ENCODE data around the gene EPB41L2.
"Not testable (repeated sequence)": the region's sequence is repeated elsewhere in the genome, so short reads cannot be mapped to it uniquely, and the experiment has no call there.

EPB41L2 gene

DNA sequence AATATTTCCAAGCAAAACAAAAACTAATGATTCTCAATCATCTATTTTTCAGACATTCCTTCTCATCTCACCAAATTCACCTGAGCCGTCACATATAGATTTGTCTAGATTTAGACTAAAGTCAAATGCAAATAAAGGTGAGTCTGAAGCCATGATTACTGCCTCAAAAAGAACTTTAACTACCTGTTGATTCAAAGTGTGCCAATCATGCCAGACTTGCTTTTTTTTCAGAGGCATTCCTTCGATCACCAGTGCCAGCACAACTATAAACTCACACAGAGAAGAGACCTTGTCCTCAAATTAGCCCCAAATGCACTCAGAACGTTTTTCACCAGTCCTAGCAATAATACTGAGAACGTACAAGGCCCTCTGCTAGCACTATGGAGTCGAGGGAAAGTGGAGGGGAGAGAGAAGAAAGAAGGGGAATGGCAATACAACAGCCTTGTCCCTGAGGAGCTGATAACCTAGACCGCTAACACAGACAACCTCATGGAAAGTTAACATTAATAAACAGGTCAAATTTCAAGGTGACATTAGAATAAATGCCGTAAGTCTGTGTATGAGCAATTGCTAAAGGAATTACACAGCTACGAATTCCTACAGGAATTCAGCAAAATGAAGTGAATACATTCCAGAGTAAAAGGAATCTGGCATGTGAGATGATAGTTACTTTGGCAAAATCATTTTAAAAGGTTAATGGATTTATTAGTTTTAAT lies 60.9 kb downstream of the EPB41L2 start:
- DNase-seq: no peak

DNA sequence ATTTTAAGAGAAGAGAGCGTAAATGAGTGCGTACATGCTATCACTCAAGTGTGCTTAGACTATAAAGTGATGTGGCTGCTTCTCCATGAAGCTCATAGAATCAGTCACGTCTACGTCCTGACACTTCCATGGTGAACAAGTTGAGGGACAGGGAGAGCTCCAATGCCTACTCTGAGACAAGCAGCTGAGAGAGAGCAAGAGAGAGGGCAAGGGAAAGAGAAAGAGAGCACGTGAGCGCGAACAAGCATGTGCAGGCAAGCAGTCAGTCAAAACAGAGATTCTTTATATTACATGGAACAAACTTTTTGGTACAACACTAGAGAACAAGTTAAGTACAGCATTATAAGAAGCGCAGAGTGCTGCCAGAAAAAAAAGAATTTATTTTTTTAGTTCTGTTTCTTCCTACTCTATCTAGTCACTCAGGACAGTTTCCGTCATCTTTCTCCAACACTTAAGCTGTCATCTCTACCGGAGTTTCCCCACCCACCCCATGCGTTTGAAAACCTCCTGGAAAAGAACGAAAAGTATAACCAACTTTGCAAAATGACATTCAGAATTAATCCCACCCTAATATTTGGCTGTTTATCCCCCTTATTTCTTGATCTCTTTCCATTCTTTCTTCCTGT lies 61.8 kb downstream of the EPB41L2 start:
- no peak for DNase-seq

DNA sequence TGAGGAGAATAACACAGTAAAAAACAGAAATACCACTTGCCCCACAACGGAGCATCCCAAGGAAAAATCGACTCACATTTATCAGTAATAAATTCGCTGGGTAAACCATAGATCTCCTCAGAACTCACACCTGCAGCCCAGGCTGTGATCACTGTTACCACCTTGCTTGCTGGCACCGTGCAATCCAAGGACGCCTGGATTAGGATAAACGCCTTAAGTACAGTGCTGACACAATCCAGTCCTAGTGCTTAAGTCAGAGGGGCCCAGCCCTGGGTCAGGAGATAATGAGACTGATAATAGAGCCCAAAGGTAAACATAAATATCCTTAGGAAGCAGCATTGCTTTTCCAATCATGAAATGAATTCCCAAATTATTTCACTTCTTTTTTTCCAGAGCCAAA lies 62.5 kb downstream of the EPB41L2 start:
- DNase-seq: no peak

DNA sequence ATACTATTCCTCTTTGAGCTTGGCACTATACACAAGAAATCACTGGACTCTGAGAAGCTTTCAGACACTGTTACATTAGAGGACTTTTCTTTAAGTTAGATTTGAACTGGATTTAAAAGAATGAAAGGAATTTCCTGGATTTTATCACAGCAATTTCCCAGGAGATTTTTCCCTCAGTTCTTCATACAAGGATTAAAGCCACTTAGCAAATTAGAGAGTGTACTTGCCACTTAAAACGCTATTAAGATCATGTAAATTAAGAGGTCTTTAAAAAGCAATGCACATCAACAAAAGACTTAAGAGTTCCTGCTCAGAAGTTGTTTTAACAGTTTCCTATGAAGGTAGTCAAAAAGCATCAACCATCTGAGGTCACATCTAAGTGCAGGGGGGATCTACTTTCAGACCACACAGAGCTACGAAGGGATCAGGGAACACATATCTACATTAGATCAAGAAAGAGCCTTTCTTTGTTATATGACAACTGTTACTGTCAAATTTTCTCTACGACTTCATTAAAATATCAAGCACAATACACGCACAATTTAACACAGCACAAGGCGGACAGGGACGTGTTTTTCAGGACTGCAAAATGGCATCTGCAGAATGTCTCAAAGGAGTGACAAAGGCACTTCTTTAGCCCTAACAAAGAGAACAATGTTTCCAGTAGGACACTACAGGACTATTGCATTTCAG lies 65.8 kb downstream of the EPB41L2 start:
- no peak for DNase-seq

DNA sequence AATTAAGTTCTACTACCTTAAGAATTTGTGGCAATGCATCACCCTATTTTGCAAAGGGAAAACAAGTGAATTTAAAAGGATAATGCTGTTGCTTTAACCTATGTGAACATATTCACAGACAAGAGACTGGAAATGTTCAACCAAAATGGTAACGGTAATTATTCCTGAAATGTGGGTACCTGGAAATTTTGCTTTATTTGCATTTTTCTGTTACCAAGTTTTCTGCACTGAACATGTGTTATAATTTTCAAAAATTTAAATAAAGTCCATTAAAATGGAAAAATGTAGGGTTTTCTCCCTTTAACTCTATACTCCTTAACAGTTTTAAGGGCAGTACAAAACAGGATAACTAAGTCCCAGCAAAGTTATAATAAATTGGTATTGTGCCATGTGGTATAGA lies 66.4 kb downstream of the EPB41L2 start:
- no peak for DNase-seq

DNA sequence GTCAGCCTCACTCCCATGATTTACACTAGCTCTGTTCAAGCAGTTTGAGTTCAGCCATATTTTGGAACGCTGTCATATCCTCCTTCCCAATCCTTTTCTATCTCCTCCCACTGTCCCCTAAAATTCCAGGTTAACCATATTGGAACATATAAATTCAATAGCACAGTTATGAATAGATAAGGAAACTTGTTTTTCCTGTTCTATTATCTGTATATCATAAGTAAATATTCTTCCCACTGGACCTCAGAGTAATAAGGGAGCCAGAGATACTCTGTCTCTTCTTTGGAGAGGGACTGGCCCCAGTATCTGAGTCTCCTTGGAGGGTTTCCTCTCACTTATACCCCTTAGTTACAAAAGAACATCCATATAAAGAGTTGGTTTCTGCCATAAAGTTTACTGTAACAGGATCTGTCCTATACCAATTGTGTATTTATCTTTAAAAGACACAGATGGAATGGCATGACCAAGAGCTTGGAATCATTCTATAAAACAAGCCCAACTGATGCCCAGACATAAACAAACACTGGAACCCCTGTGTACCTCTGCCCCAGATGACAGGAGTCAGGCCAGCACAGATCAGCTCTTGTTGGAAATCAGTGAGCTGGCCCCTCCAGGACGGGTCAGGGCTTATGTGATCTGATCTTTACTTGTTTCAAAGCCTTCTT lies 67.1 kb downstream of the EPB41L2 start:
- DNase-seq: no peak

DNA sequence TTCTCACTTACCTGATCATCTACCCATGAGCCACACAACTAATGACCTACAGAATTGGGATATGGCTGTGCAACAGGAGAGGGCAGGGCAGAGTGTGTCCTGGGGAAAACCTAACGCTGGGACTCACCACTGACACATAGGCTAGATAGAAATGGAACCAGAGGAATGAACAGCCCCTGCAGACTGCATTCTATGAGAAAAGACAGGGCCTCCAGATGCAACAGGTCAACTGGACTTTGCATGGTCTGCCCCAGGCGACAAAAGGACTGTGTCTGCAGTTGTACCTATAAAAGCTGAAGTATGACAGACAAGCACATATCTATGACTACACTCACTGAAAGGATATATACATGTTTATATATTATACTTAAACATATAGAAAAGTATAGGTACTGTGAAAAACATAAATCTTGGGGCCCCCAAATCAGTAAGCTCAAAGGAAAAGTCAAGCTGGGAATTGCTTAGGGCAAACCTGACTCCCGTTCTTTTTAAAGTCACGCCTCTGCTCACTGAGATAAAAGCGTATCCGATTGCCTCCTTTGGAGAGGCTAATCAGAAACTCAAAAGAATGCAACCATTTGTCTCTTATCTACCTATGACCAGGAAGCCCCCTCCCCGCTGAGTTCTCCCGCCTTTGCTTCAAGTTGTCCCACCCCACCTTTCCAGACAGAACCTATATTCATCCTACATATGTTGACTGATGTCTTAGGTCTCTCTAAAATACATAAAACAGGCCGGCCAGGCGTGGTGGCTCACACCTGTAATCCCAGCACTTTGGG lies 68.5 kb downstream of the EPB41L2 start:
- DNase-seq: no peak

DNA sequence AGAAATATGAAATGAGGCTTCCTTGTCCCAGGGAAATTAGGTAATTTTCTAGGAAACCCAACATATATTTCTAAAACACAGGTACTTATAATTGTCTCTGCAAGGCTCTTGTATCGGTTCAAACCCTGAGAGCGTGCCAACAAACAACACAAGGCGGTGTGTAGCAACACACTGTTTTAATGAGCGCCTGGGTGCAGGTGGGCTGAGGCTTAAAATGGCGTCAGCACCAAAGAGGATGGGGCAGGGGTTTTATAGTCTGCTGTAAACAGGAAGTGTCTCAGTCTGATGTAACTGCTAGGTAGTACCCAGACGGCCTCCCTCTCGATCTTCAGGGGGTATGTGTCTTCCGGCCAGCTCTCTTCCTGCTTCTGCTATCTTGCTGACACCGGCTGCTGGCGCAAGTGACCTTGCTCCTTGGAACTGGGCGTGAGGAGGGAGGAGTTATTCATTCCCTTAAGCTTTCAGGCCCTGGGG lies 69.7 kb downstream of the EPB41L2 start:
- DNase-seq: no peak

DNA sequence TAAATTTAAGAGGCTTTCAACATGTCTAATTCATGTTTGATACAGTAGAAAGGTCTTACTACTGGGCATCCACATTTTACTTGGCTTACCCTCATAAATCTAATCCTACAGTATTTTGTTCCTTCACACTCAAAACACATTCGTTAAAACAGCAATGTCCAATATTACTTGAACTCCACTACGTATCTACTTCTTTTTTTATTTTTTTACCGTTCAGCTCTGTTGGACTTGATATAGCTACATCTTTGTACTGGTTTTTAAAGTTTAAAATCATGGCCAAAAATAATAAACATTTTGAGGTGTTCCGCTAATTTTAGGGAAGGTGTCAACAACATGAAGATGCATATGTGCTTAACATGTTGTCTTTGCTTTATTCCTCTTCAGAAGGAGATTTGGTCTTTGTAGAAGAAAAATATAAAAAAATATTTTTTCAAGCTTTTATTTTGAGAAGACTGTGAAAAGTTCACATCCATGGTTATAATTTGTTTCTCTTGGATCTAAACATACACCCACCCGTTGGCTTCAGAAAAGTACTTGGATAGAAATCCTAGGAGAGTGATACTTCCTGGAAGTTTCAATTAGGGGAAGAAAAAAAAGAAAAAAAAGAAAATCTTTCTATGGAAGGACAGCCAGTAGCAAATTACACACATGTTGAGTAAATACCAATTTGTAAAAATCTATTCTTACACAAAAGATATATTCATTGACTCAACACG lies 71.5 kb downstream of the EPB41L2 start:
- DNase-seq: no peak

DNA sequence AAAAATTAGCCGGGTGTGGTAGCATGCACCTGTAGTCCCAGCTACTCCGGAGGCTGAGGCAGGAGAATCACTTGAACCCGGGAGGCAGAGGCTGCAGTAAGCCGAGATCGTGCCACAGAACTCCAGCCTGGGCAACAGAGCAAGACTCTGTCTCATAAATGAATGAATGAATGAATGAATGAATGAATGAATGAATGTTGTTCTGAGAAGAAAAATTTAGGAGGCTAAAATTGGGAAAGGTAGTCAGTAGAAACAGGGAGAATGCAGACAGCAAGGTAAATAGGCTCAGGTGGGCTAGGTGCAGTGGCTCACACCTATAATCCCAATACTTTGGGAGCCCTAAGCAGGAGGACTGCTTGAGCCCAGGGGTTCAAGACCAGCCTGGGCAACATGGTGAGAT lies 75.5 kb downstream of the EPB41L2 start:
- not testable (repeated sequence) for DNase-seq

DNA sequence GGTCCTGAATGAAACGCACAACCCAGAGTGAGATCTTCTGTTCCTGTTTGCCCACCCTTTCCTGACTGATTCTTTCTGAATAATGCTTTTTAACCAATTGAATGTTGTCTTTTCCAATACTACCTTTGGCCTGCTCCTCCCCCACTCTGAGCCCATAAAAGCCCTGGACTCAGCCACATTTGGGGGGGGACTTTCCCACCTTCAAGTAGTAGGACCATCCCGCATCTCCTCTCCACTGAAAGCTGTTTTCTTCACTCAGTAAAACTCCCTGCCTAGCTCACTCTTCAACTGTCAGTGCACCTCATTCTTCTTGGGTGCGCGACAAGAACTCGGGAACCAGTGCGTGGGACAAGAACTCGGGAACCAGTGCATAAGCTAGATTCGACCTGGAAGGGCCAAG lies 77.9 kb downstream of the EPB41L2 start:
- no peak for DNase-seq

DNA sequence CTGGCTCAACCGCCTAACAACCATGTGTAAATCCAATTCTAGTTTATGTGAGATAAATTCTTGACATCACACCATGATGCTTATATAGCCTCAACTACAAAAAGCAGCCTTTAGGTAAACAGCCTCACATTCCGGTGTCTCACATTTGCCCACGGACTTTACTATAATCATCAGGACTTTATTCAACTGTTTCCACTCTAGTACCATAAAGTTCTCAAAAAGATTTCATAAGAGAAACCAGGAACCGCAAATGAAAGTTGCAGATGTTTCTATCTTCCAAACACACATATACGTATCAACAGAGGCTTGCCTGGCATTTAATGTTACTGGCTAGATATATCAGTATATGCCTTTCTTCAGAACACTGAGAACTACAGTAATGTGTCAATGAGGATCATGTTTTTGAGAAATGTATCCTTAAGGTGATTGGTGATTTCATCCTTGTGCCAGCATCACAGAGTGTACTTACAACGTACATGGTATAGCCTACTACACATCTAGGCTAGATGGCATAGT lies 80.0 kb downstream of the EPB41L2 start:
- DNase-seq: no peak

DNA sequence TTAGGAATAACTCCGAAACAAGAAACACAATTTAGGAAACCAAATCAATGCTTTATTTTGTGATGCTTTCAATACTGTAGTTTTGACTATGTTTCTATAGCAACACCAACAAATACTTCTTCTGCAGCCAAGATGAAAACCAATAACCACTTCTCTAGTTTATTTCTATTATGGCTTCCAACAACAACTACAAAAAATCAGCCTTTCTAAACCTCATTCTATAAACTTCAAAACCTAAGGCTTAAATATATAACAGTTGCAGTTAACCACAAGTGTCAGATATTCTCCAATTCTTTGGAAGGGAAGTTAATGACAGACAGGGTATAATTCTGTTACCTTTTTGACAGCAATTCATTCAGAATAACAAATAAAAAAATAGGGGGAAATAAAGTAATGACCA lies 80.9 kb downstream of the EPB41L2 start:
- no peak for DNase-seq

DNA sequence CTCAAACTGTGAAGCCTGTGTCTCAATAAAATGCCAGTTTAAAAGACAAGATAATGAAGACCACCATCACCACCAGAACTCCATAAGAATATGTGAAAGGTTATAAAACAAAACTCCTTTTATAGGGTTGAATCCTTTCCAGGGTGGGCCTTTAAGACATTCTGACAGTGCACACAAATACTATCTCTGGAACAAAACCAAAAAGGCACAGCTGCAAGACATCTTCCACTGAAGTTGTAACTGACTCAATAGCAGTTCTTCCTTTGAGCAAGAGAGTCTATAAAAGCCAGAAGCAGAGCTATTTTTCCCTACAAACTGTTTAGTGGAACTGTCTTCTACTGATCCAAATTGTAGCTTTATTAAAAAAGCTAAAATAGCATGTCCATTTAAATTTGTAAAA lies 81.6 kb downstream of the EPB41L2 start:
- no peak for DNase-seq

DNA sequence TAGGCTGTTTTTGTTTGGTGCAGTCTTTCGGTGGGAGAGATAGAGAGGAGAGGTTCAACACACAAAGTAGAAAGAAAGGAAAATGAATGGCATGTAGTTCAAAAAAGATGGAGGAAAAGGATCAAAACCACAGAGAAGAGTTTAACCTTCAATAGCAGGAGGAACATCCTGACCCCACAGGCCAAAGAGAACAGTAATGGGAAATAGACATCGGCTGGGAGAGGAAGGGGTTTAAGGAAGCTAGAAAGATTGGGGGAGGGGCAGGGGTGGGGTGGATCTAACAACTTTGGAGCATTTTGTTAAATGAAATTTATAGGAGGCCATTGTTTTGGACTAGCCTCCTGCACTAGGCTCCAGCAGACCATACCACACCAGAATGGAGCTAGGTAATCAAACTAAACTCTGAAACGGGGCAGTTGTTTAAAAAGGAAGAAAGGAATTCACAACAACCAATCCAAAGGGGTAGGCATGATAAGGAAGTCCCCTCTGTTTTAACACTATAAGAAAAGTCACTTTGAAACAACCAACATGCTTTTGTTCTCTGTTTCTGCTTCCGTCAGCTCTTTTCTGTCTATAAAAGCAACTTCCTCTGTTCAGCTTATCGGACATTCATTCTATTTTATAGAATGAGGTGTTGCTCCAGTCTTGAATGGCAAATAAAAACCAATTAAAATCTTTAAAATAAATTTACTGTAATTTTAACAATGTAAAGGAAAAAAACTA lies 82.6 kb downstream of the EPB41L2 start:
- no peak for DNase-seq

DNA sequence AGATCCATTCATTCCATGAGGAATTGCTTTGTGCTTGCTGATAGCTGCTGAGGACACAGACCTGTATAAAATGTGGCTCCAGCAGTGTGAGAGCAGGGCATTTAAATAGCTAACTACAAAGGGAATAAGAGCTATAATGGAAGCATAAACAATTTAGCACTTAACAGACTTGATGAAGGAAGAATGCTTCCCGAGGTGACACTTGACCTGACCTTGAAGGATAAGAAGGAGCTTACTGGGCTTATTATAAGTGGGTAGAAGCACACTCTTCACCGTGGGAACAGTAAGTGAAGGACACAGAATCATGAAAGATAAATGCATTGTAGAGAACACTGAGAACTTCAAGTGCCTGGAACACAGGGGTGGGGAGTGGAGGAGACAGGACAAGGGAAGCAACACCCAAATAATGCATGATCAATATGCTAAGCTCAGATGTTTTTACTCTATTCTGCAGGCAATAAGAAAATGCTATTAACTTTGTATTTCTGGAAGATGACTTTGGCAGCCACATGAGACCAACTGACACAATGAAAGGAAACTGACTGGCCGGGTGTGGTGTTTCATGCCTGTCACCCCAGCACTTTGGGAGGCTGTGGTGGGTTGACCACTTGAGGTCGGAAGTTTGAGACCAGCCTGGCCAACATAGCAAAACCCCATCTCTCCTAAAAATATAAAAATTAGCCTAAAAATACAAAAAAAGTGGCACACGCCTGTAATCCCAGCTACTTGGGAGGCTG lies 84.2 kb downstream of the EPB41L2 start:
- DNase-seq: no peak

DNA sequence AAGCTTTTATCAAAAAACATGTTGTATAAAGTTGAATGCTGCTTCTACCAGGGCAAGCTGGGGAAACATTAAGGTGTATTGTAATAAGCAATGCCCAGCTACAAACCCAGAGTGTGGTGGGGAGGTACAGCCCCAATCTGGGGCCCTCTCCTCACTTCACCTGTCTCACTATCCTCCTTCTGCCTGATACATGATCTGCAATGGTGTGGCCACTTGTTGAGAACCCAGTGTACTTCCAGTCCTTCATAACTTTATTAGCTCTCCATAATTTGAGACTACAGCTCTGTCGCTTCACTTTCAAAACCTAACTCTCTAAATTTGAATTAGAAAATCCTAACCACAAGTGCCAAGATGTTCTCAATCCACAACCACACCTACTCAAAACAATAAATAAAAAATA lies 84.9 kb downstream of the EPB41L2 start:
- no peak for DNase-seq

DNA sequence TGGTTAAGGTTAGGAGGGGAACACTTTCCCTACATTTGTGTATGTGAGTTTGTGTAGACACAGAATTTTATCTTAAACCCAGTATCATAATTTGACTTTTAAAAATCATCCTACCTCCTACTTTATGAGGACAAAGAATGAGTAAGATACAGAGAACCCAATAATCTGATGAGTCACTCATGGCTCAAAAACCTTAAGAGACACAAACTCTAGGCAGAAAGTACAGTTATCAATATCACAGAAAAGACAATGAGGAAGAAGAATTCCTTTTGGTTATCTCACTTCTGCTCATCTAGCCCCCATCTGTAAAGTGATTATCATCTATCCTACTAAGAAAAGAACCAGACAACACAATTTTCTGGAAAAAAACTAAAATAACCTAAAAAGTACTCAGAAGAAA lies 87.7 kb downstream of the EPB41L2 start:
- DNase-seq: no peak

DNA sequence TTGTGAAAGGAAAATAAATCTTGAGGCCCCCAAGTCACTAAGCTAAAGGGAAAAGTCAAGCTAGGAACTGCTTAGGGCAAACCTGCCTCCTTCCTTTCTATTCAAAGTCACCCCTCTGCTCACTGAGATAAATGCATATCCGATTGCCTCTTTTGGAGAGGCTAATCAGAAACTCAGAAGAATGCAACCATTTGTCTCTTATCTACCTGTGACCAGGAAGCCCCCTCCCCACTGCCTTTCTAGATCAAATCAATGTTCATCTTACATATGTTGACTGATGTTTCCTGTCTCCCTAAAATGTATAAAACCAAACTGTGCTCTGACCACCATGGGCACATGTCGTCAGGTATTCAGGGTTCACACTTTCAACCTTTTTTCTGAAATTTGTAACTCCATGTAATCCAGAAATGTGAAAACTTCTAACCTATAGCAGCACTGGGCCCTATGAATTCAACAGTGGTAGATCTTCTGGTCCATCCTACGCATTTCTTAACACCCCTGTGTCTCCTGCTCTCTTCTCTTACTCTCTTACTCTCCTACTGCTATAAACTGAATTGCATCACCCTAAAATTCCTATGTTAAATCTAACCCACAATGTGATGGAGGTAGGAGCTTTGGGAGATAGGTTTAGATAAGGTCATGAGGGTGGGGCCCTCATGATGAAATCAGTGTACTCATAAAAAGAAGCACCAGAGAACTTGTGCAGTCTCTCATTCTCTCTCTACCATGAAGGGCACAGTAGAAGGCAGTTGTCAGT lies 89.3 kb downstream of the EPB41L2 start:
- no peak for DNase-seq

DNA sequence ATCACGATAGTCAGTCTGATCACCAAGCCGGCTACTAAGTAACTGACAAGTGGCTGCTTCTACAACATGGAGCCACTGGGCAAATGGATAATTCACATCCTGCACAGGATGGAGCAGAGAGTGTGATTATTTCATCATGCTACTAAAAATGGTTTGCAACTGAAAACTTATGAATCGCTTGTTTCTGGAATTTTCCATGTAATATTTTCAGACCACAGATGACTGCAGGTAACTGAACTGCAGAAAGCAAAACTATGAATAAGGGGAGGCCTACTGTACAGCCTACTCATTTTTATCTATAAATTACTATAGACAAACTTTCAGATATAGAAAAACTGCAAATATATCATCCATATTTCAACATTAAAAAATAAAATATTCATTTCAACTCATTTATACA lies 91.5 kb downstream of the EPB41L2 start:
- no peak for DNase-seq
